BJ (cell line): Measurements from ENCODE around the gene NARS2. TPM values are rescaled to one million over a fixed set of nuclear protein-coding genes. Genes with fewer than 3 reads are reported as not detected.

ENCODE experiments used
- CTCF ChIA-PET: fragments of 350-600 bp; formaldehyde crosslinking; extraction: SDS; loops from one replicate; lab custom pipeline; 2021; ENCODE audit warnings: antibody characterized with exemption, inconsistent platforms; lab: Yijun Ruan, JAX
- POLR2A ChIA-PET: fragments of 300-600 bp; sonication (Branson Sonifier 250); formaldehyde crosslinking; extraction: SDS; loops from one replicate; lab custom pipeline; 2021; ENCODE audit warnings: antibody characterized with exemption; lab: Charles Lee
- DNase-seq: peaks from one replicate; pipeline ENCODE4 v3.0.0-alpha.2; 2011; ENCODE audit warnings: low read depth
- H3K27me3 ChIP-seq: 2 replicates; pipeline ENCODE4 v1.6.0; 2011; ENCODE audit warnings: low read length; ENCODE audit not compliant: control insufficient read depth, insufficient read depth
- H3K36me3 ChIP-seq: 2 replicates; pipeline ENCODE4 v1.5.1; 2011; ENCODE audit warnings: low read length; ENCODE audit not compliant: control insufficient read depth, insufficient read depth
- H3K4me3 ChIP-seq: 2 replicates; pipeline ENCODE4 v1.5.1; 2011; ENCODE audit warnings: low read depth, mild to moderate bottlenecking, control low read depth, low read length
- polyA plus RNA-seq: library from polyadenylated mRNA; depleted of rRNA; stranded (reverse); fragments of >200 nt; gene quantifications from 2 replicates; pipeline ENCODE4 v1.2.3, GENCODE V29; 2011
- TF ChIP-seq, protein P1 (sequence below): IDR thresholded peaks from 2 replicates; pipeline ENCODE4 v1.5.1; 2011; ENCODE audit warnings: low read depth, mild to moderate bottlenecking, control low read depth, inconsistent platforms, low read length, moderate library complexity; ENCODE audit not compliant: insufficient read depth

The NARS2 gene
- polyA plus RNA-seq, 1 experiment: 5.9 TPM

DNA sequence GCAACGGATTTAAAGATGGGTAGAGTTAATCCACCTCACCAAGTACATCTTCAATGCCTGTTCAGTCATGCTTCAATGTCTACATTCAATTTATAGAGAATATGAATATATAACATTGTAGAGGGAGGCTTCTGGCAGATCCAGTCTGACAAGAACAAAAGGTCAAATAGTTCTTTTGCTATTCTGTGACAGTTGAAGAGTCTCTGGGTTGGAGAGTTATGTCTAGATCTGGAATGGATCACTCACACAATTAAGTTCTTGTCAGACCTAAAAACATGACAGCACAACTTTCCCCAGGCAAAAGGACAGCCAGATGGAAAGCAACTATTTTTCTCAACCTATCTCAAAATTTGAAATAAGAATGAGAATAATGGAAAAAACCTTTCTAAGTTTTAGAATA, 141.7 kb downstream of the NARS2 start:
- Histone ChIP-seq H3K36me3 (no peaks in the 10 kb centered on the region), H3K27me3 (no peaks in the 10 kb centered on the region), H3K4me3 (no peak overlapping the region)
- TF ChIP-seq, protein P1, sequence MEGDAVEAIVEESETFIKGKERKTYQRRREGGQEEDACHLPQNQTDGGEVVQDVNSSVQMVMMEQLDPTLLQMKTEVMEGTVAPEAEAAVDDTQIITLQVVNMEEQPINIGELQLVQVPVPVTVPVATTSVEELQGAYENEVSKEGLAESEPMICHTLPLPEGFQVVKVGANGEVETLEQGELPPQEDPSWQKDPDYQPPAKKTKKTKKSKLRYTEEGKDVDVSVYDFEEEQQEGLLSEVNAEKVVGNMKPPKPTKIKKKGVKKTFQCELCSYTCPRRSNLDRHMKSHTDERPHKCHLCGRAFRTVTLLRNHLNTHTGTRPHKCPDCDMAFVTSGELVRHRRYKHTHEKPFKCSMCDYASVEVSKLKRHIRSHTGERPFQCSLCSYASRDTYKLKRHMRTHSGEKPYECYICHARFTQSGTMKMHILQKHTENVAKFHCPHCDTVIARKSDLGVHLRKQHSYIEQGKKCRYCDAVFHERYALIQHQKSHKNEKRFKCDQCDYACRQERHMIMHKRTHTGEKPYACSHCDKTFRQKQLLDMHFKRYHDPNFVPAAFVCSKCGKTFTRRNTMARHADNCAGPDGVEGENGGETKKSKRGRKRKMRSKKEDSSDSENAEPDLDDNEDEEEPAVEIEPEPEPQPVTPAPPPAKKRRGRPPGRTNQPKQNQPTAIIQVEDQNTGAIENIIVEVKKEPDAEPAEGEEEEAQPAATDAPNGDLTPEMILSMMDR: no peak
- no peak for DNase-seq
- POLR2A ChIA-PET: no interaction called here
- CTCF ChIA-PET: interaction anchor here (0.6 to 3.2 kb wide), 2 partner anchors 19 to 204 kb away, joined by 3 to 8 read pairs; no protein-coding TSS in a partner anchor

DNA sequence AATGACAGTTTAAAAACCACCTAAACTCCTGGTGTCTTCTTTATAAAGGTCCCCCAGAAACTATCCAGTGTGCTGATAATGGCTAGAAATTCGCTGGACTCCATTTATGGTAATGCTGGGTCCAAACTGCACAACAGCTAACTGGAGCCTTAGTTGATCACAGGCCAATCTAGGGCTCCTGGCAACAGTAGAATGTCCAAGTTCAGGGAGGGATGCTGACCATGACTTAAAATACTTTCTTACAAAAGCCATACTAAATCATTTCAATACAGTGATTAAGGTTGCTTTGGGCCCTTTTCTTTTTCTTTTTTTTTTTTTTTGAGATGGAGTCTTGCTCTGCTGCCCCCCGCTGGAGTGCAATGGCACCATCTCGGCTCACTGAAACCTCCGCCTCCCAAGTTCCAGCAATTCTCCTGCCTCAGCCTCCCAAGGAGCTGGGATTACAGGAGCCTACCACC, 142.6 kb downstream of the NARS2 start:
- Histone ChIP-seq H3K27me3 (no peaks in the 10 kb centered on the region), H3K36me3 (no peaks in the 10 kb centered on the region), H3K4me3 (no peak overlapping the region)
- DNase-seq: no peak
- ChIA-PET POLR2A (no interaction called here), CTCF (interaction anchor here (0.6 to 3.2 kb wide), 4 partner anchors 9 to 203 kb away, joined by 3 to 8 read pairs (median 4); no protein-coding TSS in a partner anchor)
- TF ChIP-seq, protein P1: peak; percentile 54

DNA sequence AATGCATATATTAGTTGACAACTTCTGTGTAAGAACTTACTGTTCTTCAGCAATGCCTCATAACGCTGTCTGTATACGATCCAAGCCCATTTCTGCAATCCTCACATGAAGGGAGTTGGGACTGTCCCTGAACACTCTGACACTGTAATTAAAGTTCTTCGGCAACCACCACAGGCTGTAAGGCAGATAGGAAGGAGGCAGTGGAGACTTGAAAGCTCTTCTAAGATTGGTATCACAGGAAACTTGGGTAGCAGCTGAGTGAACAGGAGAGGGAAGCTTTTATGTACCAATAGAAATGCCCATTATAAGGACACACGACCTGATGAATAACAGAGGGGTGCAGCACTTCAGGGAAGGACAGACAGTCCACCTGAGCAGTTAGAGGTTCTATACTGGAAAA, 145.0 kb downstream of the NARS2 start:
- CTCF ChIA-PET: interaction anchor here (1.0 to 3.2 kb wide), 3 partner anchors 9 to 201 kb away, joined by 4 to 8 read pairs (median 7); partner anchors contain the start of gene GAB2
- no peak for DNase-seq
- no peaks in the 10 kb centered on the region for H3K27me3 ChIP-seq
- no peaks in the 10 kb centered on the region for H3K36me3 ChIP-seq
- TF ChIP-seq, protein P1: no peak
- H3K4me3 ChIP-seq: no peak overlapping the region
- POLR2A ChIA-PET: no interaction called here

DNA sequence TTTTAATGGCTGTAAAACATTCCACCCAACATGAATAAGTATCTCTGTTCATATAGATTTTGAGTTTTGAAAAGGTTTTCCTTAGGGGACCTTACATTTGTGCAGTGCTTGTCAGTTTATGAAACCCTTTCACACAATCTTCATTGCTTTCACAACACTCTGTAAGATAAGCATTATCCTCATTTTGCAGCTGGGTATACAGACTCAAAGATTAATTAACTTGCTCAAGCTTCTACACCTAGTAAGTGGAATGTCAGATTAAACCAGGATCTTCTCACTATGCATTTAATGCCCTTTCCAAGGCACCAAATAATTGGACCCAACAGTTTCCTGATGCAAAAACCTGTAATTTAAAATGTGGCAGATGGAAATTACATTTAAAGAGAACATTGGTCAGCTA, 145.5 kb downstream of the NARS2 start:
- ChIA-PET POLR2A (no interaction called here), CTCF (interaction anchor here (0.8 to 1.0 kb wide), 2 partner anchors 11 to 135 kb away, joined by 3 to 4 read pairs; partner anchors contain the start of gene GAB2)
- Histone ChIP-seq H3K27me3 (no peaks in the 10 kb centered on the region), H3K4me3 (no peak overlapping the region), H3K36me3 (no peaks in the 10 kb centered on the region)
- DNase-seq: no peak
- TF ChIP-seq, protein P1: no peak

DNA sequence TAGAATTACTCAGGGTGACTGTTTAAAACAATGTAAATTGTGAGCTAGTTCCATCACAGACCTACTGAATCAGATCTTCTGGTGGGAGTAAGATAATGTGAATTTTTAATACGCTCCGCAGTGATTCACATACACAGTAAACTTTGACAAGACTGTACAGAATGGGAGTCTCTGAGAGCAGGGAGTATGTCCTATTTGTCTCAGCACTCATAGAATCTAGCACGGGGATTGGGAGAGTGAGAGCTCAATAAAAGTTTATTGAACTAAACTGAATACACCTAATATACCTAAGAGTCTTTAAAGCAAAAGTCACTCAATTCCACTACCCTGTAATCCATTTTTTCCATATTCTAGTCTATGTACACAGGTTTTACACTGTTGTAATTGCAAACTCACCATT, 145.9 kb downstream of the NARS2 start:
- H3K4me3 ChIP-seq: no peak overlapping the region
- ChIA-PET POLR2A (no interaction called here), CTCF (interaction anchor here (0.8 kb wide), 1 partner anchor 136 kb away, joined by 3 read pairs; no protein-coding TSS in a partner anchor)
- no peaks in the 10 kb centered on the region for H3K36me3 ChIP-seq
- no peaks in the 10 kb centered on the region for H3K27me3 ChIP-seq
- TF ChIP-seq, protein P1: no peak
- no peak for DNase-seq
